GM18858 (cell line): Measurements from ENCODE around the gene POLN.
"Not testable (repeated sequence)": the region's sequence is repeated elsewhere in the genome, so short reads cannot be mapped to it uniquely, and the experiment has no call there.

Experiments used
- ATAC-seq: cut with Tn5 transposase; IDR thresholded peaks from one replicate; pipeline ENCODE4 v1.9.1; 2021; ENCODE audit not compliant: unreplicated experiment

POLN gene

GRCh38 chr4:2044542-2045517 lies 197.1 kb downstream of the POLN start:
- ATAC-seq = no peak

GRCh38 chr4:2044119-2044485 lies 197.8 kb downstream of the POLN start:
- ATAC-seq = no peak

- no peak for ATAC-seq
These were observed 198.4 kb downstream of the POLN start for GRCh38 chr4:2043396-2044118.

- no peak for ATAC-seq
These were observed 198.9 kb downstream of the POLN start for GRCh38 chr4:2042947-2043395.

GRCh38 chr4:2042204-2042946 lies 199.5 kb downstream of the POLN start:
- ATAC-seq = no peak

GRCh38 chr4:2041239-2042130 lies 200.4 kb downstream of the POLN start:
- no peak for ATAC-seq

- ATAC-seq = no peak
These were observed 201.3 kb downstream of the POLN start for GRCh38 chr4:2040391-2041238.

GRCh38 chr4:2036866-2037265 lies 205.1 kb downstream of the POLN start:
- no peak for ATAC-seq

- no peak for ATAC-seq
These were observed 205.6 kb downstream of the POLN start for GRCh38 chr4:2036327-2036726.

GRCh38 chr4:2031161-2031560 lies 210.8 kb downstream of the POLN start:
- not testable (repeated sequence) for ATAC-seq

- not testable (repeated sequence) for ATAC-seq
These were observed 214.8 kb downstream of the POLN start for GRCh38 chr4:2027120-2027519.

- no peak for ATAC-seq
These were observed 216.1 kb downstream of the POLN start for GRCh38 chr4:2025817-2026216.

GRCh38 chr4:2024683-2025082 lies 217.2 kb downstream of the POLN start:
- no peak for ATAC-seq
